ENCODE data around the gene ZNF44.

The ZNF44 gene

DNA sequence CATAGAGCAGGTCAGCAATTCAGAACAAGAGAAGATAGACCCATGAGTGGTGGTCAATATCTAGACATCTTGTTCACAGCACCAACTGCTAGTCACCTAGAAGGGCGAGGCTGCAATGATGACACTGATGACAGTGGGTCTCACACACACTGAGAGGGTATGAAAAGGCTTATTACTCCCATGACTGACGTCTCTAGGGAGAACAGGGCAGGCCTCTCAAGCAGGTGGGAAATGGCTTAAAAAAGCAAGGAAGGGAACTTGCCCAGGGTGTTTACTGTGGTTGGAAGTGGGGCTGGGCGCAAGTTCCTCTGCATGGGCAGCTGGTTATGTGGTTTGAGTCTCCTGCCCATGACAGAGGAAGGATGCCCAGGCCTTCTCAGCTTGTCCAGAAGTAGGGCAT lies 33.8 kb downstream of the ZNF44 start:
- no peak for DNase-seq

DNA sequence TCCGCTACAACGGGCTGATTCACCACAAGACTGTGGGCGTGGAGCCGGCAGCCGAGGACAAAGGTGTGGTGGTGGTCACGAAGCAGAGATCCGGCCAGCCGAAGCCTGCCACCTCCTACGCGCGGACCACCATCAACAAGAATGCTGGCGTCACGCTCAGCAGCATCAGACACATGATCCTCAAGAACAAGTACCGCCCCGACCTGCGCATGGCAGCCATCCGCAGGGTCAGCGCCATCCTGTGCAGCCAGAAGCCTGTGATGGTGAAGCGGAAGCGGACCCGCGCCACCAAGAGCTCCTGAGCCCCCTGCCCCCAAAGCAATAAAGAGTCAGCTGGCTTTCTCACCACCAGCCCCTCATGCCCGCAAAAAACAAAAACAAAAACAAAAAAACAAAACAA lies 34.4 kb downstream of the ZNF44 start:
- no peak for DNase-seq

DNA sequence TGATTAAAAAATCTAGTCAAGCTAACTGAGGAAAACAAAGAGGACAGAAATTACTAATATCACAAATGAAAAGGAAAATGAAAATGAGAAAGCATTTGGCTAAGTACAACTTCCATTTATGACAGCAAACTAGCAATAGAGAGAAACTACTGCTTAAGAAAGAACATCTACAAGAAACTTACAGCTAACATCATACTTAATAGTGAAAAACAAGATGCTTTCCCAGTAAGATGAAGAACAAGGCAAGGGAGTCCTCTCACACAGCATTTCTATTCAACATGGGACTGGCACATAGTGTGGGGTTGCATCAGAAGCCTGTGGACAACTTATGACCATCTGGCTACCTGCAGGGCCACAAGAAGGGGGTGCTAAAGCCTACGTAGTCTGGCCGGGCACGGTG lies 39.3 kb downstream of the ZNF44 start:
- no peak for DNase-seq

DNA sequence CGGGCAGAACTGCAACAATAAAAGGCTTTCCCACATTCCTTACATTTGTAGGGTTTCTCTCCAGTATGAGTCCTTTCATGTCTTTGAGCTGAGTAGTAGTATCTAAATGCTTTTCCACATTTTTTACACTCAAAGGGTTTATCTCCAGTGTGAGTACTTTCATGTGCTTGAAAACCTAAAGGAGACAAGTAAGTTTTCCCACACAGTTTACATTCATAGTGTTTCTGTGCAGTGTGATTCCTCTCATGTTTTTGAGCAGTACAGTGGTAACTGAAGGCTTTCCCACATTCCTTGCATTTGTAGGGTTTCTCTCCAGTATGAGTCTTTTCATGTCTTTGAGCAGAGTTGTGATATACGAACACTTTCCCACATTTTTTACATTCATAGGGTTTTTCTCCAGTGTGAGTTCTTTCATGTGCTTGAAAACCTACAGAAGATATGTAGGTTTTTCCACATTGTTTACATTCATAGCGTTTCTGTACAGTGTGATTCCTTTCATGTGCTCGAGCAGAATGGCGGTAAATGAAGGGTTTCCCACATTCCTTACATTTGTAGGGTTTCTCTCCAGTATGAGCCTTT lies 47.0 kb downstream of the ZNF44 start:
- no peak for DNase-seq

DNA sequence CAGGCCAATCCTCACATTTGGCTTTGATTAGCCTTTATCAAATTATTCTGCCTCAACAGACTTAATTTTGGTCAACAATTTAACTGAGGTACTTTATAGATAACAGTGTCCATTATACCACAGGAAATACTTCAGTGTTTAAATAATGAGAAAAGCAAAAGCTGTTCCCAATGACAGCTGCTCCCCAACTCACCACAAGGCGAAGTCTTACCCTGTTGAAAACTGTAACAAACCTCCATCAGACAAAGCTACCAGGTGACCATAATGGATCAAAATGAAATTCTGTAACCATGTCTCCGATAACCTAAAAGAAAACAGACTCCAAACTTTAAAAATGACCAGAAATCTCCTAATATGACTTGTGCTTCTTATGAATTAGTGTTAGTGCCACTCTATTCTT lies 50.3 kb downstream of the ZNF44 start:
- no peak for DNase-seq

DNA sequence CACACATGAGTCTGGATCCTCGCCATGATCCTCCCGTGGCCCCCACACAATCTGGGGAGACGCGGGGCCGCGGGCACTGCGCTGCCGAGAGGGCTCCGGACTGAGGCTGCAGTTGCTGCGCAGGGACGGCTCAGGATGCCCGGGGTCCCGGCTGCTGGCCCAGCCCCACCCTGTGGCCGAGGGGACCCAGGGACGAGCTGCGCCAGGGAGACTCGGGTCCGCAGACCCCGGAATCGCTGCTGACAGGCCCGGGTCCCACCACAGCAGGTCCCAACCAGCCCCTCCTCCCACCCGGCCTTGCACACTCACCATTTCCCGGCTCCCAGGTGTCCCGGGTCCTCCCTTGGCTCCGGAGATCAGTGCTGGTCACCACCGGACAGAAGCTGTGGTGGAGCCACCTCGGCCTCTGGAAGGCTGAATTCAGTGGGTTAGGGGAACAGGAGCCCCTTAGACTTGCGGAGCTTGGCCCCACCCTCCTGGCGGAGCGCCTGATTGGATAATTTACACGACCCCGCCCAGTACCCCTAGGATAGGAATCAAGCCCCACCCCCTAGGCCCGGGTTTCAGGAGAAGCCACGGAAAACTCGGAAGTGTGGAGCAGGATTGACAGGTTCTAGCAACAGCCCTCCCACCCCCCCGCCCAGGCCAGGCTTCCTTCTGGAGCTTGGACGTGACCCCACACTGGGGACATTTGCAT lies 57.4 kb downstream of the ZNF44 start:
- no peak for DNase-seq

DNA sequence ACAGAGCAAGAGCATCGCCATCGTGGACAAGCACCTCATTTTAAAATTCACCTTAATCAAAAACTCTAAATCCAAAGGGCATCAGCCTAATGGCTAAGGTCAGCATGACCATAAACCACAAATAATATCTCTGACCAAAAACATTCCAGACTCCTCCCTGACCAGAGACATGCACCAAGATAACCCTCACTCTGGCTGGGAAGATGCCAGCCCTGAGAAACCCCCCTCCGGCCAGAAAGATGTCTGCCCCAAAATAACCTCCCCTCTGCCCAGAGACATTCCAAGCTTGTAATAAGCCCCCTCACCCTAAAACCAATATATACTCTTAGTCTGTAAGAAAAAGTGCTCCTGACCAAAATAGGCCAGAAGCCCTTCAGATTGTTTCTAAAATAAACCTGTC lies 61.7 kb downstream of the ZNF44 start:
- DNase-seq, result no peak

DNA sequence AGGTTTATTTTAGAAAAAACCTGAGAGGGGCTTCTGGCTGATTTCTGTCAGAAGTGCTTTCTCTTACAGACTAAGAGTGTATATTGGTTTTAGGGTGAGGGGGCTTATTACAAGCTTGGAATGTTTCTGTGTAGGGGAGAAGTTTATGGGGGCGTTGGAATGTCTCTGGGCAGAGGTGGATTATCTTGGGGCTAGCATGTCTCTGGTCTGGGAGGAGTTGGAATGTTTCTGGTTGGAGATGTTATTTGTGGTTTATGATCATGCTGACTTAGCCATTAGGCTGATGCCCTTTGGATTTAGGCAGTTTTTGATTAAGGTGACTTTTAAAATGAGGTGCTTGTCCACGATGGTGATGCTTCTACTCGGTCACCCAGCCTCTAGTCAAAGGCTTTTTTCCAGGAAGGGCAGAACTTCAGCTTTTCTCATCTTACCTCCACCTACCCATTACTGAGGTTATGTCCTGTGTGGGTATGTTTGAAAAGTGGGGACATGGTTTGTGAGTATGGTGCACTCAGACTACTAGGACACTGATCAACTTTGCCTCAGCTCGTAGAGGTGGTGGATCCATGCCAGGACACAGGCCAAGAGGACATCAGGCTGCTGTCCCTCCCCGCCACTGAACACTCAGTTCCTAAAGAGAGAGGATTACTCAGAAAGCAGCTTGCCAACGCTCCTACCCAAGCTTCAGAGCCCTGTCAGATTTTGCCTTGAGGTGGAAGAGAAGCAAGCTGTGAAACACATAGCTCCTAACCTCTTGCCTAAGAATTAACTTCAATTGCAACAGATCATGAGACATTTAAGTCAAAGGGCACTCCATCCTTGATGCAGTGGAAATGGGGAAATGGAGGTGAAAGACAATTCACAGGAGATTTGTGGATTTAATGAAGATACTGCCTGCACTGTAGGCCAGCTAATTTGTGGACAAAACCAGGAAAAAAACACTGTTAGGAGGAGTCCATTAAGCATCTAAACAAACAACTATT lies 63.6 kb downstream of the ZNF44 start:
- no peak for DNase-seq

DNA sequence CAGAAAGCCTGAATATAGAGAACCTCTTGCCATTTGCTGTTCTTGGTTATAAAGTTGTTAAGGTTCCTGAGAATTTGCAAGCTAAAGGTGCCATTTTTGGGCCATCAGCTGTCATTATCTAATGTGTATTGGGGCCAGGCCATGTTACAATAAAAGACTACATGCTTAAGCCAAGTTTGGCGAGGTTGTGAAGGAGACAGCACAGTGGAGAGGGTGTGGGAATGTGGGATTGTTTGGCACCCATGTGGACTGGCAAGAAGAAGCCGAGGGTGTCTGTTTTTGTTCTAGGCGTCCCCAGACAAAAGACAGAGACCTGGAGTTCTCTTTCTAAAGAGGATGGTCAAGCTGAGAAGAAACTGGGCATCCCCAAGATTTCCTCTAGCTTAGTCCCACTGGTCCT lies 64.7 kb downstream of the ZNF44 start:
- no peak for DNase-seq

DNA sequence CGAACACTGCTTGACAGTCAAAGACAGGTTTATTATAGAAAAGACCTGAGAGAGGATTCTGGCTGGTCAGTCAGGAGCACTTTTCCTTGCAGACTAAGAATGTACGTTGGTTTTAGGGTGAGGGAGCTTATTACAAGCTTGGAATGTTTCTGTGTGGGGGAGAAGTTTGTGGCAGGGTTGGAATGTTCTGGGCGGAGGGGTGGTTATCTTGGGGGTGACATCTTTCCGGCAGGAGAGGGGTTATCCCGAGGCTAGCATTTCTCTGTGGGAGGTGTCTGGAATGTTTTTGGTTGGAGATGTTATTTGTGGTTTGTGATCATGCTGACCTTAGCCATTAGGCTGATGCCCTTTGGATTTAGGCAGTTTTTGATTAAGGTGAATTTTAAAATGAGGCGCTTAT lies 70.0 kb downstream of the ZNF44 start:
- DNase-seq, result no peak

DNA sequence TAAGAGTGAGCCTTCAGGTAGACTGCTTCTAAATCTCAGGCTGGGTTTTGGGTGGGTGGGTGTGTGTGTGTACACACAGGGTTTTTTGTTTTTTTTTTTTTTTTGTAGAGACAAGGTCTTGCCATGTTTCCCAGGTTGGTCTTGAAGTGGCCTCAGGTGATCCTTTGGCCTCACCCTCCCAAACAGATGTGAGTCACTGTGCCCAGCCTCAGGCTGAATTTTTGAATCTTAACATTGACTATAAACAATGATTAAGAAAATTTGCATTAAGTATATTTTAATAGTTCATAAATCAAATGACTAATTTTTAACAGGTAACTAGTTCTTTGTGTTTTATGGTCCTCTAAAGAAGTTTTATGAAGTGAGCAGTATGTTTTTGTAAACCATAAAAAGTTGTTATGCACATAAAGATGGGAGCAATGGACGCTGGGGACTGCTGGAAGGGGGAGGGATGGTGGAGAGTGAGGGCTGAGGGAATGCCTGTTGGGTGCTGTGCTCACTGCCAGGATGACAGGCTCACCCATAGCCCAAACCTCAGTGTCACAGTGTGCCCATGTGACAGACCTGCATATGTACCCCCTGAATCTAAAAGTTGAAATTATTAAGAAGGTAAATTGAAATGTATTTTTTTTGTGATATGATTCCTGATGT lies 71.6 kb downstream of the ZNF44 start:
- DNase-seq, result no peak
